ENCODE results near the gene BZW2. TPM values are rescaled to one million over a fixed set of nuclear protein-coding genes. Genes with fewer than 3 reads are reported as not detected.
A peak's percentile ranks its signal among the peaks of the same experiment; 100 is the strongest.

BZW2 gene
- total and polyA plus RNA-seq, 7 experiments from 2014 or later = 24.6 to 79.3 (median 30.5) TPM

DNA sequence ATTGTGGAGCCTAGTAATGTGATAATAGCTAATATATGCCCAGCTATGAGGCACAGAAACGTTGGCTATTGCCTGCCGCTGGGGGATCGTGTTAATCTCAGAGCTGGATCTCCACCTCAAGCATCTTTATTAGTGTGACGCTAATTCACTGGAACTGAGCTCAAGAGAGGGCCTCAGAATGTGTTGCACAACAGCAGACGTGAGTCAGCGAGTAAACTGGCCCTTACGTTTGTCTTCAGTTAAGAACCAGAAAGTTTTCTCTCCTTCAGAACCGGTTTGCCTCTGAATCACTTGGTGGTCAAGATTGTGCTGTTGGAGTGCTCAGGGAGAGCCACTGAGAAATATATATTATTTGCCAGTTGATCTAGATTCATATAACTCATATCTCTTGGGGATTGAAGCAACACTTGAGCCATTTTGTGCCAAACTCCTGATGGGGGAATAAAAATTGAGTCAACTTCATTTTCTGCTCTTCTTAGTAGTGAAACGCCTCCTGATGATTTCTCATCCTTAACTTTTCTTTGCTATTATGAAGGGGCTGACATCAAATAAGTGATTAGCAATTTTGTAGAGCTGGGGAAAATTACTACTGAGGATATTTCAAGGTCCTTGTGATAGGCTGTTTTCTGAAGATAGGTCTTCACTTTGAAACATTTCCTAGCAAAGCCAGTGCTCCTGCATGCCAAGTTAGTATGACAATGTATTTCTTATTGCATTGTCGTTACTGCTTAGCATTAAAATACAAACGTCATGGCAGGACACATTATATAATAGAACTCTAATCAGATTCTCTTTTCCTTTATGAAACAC is 22.3 kb downstream of the BZW2 start:
- no peaks in the 10 kb centered on the region for H3K9me3 ChIP-seq (ENCODE audit: control insufficient read depth in 2 of 3, low read length in 3 of 3)
- POLR2A ChIA-PET = no interaction called here
- no peaks in the 10 kb centered on the region for H3K27me3 ChIP-seq (ENCODE audit: control insufficient read depth in 2 of 2, insufficient read depth in 2 of 2, low read length in 2 of 2)
- no peak overlapping the region for H3K4me3 ChIP-seq (ENCODE audit: low read length)
- Mint-ChIP-seq H3K27me3 (no peaks in the 10 kb centered on the region), H3K36me3 (peaks cover 4 to 64% (median 53%) of the 10 kb centered on the region in 5 donors), H3K9me3 (peaks cover 0 to 11% (median 0%) of the 10 kb centered on the region in 11 donors), H3K27ac (peak overlapping the region in 1 of 9 donors; percentile 80), H3K4me1 (peaks cover 10 to 43% (median 20%) of the 10 kb centered on the region in 7 donors), H3K4me3 (no peak overlapping the region)
- peak; percentile 88 for ATAC-seq
- CTCF ChIA-PET = no interaction called here
- intact Hi-C loops (cut with micrococcal nuclease) = no loop called here
- H3K4me1 ChIP-seq (ENCODE audit: control insufficient read depth in 2 of 2, insufficient read depth in 2 of 2, low read length in 2 of 2) = no peaks in the 10 kb centered on the region
- H3K36me3 ChIP-seq (ENCODE audit: control insufficient read depth in 2 of 3, insufficient read depth in 3 of 3, low read length in 3 of 3) = peaks cover 0 to 21% (median 0%) of the 10 kb centered on the region in 3 experiments
- DNase-seq = no peak
- no peak overlapping the region for H3K27ac ChIP-seq (ENCODE audit: low read depth, low read length)

- no peaks in the 10 kb centered on the region for H3K4me1 ChIP-seq (ENCODE audit: control insufficient read depth in 2 of 2, insufficient read depth in 2 of 2, low read length in 2 of 2)
Measured at GRCh38 chr7:16668978-16669377, 23.0 kb downstream of the BZW2 start.

DNA sequence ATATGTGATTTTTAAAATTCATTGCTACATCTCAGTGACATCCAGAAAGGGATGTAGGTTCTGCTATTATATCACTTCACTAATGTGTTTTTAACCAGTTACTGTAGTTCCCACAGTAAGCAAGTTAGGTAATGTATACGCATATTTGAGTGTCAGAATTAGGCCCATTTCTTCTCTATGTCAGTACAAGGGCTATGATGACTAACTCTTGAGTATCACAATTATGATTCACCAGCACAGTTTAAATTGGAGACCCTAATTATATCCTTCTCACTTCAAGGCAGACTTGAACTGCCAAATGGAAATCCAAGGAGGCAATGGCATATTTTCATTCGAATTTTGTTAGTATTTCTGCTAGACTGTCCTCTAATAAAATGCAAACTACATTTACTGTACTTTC is 23.6 kb downstream of the BZW2 start:
- H3K9me3 Mint-ChIP-seq = peaks cover 0 to 11% (median 0%) of the 10 kb centered on the region in 11 donors
- Histone ChIP-seq H3K4me1 (ENCODE audit: control insufficient read depth in 2 of 2, insufficient read depth in 2 of 2, low read length in 2 of 2) (no peaks in the 10 kb centered on the region), H3K4me3 (ENCODE audit: low read length) (no peak overlapping the region), H3K36me3 (ENCODE audit: control insufficient read depth in 2 of 3, insufficient read depth in 3 of 3, low read length in 3 of 3) (peaks cover 0 to 21% (median 0%) of the 10 kb centered on the region in 3 experiments), H3K27ac (ENCODE audit: low read depth, low read length) (no peak overlapping the region), H3K9me3 (ENCODE audit: control insufficient read depth in 2 of 3, low read length in 3 of 3) (no peaks in the 10 kb centered on the region), H3K27me3 (ENCODE audit: control insufficient read depth in 2 of 2, insufficient read depth in 2 of 2, low read length in 2 of 2) (no peaks in the 10 kb centered on the region)
- H3K36me3 Mint-ChIP-seq = peaks cover 4 to 58% (median 47%) of the 10 kb centered on the region in 5 donors
- DNase-seq = no peak
- ChIA-PET CTCF (no interaction called here), POLR2A (no interaction called here)
- H3K27me3 Mint-ChIP-seq = no peaks in the 10 kb centered on the region
- H3K4me3 Mint-ChIP-seq = no peak overlapping the region
- intact Hi-C loops (cut with micrococcal nuclease) = no loop called here
- ATAC-seq = no peak
- H3K4me1 Mint-ChIP-seq = peaks cover 10 to 35% (median 15%) of the 10 kb centered on the region in 7 donors
- no peak overlapping the region for H3K27ac Mint-ChIP-seq

More at GRCh38 chr7:16668978-16669377, 23.0 kb downstream of the BZW2 start:
- H3K4me3 Mint-ChIP-seq = no peak overlapping the region
- POLR2A ChIA-PET = no interaction called here
- H3K36me3 ChIP-seq (ENCODE audit: control insufficient read depth in 2 of 3, insufficient read depth in 3 of 3, low read length in 3 of 3) = peaks cover 0 to 21% (median 0%) of the 10 kb centered on the region in 3 experiments
- H3K27ac Mint-ChIP-seq = no peak overlapping the region
- H3K9me3 Mint-ChIP-seq = peaks cover 0 to 11% (median 0%) of the 10 kb centered on the region in 11 donors
- ATAC-seq = no peak
- H3K4me1 Mint-ChIP-seq = peaks cover 10 to 40% (median 19%) of the 10 kb centered on the region in 7 donors
- no peak overlapping the region for H3K4me3 ChIP-seq (ENCODE audit: low read length)
- H3K27me3 Mint-ChIP-seq = no peaks in the 10 kb centered on the region
- CTCF ChIA-PET = no interaction called here
- peaks cover 4 to 64% (median 52%) of the 10 kb centered on the region in 5 donors for H3K36me3 Mint-ChIP-seq
- no peak for DNase-seq
- H3K27ac ChIP-seq (ENCODE audit: low read depth, low read length) = no peak overlapping the region
- H3K27me3 ChIP-seq (ENCODE audit: control insufficient read depth in 2 of 2, insufficient read depth in 2 of 2, low read length in 2 of 2) = no peaks in the 10 kb centered on the region
- intact Hi-C loops (cut with micrococcal nuclease) = no loop called here
- H3K9me3 ChIP-seq (ENCODE audit: control insufficient read depth in 2 of 3, low read length in 3 of 3) = no peaks in the 10 kb centered on the region

DNA sequence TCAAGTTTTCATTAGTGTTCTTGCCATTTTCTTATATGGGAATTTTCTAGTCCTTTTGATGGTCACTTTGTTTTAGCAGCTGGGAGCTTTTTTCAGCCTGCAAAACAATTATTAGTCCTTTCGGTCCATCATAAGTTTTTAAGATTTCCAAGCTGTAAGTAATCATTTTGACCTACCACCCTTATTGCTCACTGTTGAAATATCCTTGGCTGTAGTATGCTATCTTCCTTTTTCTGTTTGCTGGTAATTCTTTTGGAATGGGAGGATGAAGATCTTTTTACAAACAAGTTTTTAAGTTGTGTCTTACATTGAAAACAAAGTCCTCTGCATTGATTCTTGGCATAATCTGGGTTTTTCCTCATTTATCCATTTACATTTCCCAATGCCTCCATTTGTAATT is 24.0 kb downstream of the BZW2 start:
- H3K9me3 ChIP-seq (ENCODE audit: control insufficient read depth in 2 of 3, low read length in 3 of 3) = no peaks in the 10 kb centered on the region
- Mint-ChIP-seq H3K9me3 (peaks cover 0 to 11% (median 0%) of the 10 kb centered on the region in 11 donors), H3K4me3 (no peak overlapping the region), H3K36me3 (peaks cover 4 to 60% (median 50%) of the 10 kb centered on the region in 5 donors), H3K27ac (no peak overlapping the region), H3K4me1 (peaks cover 10 to 35% (median 15%) of the 10 kb centered on the region in 7 donors), H3K27me3 (no peaks in the 10 kb centered on the region)
- peaks cover 0 to 22% (median under 1%) of the 10 kb centered on the region in 3 experiments for H3K36me3 ChIP-seq (ENCODE audit: control insufficient read depth in 2 of 3, insufficient read depth in 3 of 3, low read length in 3 of 3)
- intact Hi-C loops (cut with micrococcal nuclease) = no loop called here
- CTCF ChIA-PET = no interaction called here
- POLR2A ChIA-PET = no interaction called here
- no peaks in the 10 kb centered on the region for H3K27me3 ChIP-seq (ENCODE audit: control insufficient read depth in 2 of 2, insufficient read depth in 2 of 2, low read length in 2 of 2)
- no peaks in the 10 kb centered on the region for H3K4me1 ChIP-seq (ENCODE audit: control insufficient read depth in 2 of 2, insufficient read depth in 2 of 2, low read length in 2 of 2)
- DNase-seq = no peak
- H3K4me3 ChIP-seq (ENCODE audit: low read length) = no peak overlapping the region
- ATAC-seq = no peak
- H3K27ac ChIP-seq (ENCODE audit: low read depth, low read length) = no peak overlapping the region

DNA sequence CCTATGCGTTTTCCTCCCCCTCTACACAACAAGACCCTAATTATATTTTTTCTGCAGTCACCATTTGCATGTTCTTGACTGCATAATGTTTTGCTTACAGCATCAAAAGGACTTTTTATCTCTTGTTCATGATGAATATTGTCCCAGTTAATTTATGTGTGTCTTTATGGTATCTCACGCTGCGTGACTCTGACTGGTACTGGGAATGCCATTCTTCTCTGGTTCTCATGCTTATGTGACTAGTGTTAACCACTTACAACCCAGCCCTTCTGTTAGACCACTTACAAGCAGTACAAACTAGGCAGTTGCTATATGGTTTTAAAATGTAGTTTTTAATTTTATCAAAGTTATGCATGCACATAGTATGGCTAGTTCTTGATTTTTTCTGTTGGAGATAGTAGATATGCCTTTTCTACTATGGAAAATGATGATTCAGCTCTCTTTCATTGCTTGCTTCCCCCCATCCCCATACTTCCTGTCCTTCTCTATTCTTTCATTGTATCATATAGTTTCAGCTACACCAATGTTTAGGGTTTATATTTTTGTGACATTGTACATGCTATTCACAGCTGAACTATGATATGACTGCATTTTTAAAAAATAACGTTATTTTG is 24.9 kb downstream of the BZW2 start:
- H3K4me3 Mint-ChIP-seq = no peak overlapping the region
- H3K27me3 Mint-ChIP-seq = no peaks in the 10 kb centered on the region
- H3K36me3 Mint-ChIP-seq = peaks cover 4 to 59% (median 50%) of the 10 kb centered on the region in 5 donors
- ATAC-seq = no peak
- Histone ChIP-seq H3K36me3 (ENCODE audit: control insufficient read depth in 2 of 3, insufficient read depth in 3 of 3, low read length in 3 of 3) (peaks cover 0 to 25% (median 5%) of the 10 kb centered on the region in 3 experiments), H3K9me3 (ENCODE audit: control insufficient read depth in 2 of 3, low read length in 3 of 3) (no peaks in the 10 kb centered on the region), H3K4me1 (ENCODE audit: control insufficient read depth in 2 of 2, insufficient read depth in 2 of 2, low read length in 2 of 2) (no peaks in the 10 kb centered on the region), H3K27ac (ENCODE audit: low read depth, low read length) (no peak overlapping the region), H3K27me3 (ENCODE audit: control insufficient read depth in 2 of 2, insufficient read depth in 2 of 2, low read length in 2 of 2) (no peaks in the 10 kb centered on the region), H3K4me3 (ENCODE audit: low read length) (no peak overlapping the region)
- no peak for DNase-seq
- CTCF ChIA-PET = interaction anchor here (0.6 kb wide), 1 partner anchor 87 kb away, joined by 3 read pairs; no protein-coding TSS in a partner anchor
- peak overlapping the region in 1 of 9 donors; percentile 53 for H3K27ac Mint-ChIP-seq
- H3K9me3 Mint-ChIP-seq = peaks cover 0 to 11% (median 0%) of the 10 kb centered on the region in 11 donors
- POLR2A ChIA-PET = no interaction called here
- intact Hi-C loops (cut with micrococcal nuclease) = no loop called here
- H3K4me1 Mint-ChIP-seq = peaks cover 8 to 30% (median 14%) of the 10 kb centered on the region in 7 donors

DNA sequence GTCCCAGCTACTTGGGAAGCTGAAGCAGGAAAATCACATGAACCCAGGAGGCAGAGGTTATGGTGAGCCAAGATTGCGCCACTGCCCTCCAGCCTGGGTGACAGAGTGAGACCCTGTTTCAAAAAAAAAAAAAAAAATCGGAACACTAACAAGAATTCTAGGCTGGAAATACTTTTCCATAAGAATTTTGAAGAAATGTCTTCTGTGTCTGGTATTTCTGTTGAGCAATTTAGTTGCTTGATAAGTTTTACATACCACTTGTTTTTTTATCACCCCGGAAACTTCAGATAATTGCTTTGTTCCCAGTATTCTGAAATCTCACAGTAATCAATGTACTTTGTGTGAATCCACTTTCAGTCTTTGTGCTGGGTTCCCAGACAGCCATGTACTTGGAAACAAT is 25.8 kb downstream of the BZW2 start:
- DNase-seq (no peak), ATAC-seq (no peak)
- ChIA-PET CTCF (no interaction called here), POLR2A (no interaction called here)
- Mint-ChIP-seq H3K27me3 (no peaks in the 10 kb centered on the region), H3K36me3 (peaks cover 4 to 62% (median 52%) of the 10 kb centered on the region in 5 donors), H3K4me1 (peaks cover 8 to 30% (median 14%) of the 10 kb centered on the region in 7 donors), H3K9me3 (peaks cover 0 to 11% (median 0%) of the 10 kb centered on the region in 11 donors), H3K4me3 (no peak overlapping the region), H3K27ac (no peak overlapping the region)
- Histone ChIP-seq H3K27me3 (ENCODE audit: control insufficient read depth in 2 of 2, insufficient read depth in 2 of 2, low read length in 2 of 2) (no peaks in the 10 kb centered on the region), H3K9me3 (ENCODE audit: control insufficient read depth in 2 of 3, low read length in 3 of 3) (no peaks in the 10 kb centered on the region), H3K27ac (ENCODE audit: low read depth, low read length) (no peak overlapping the region), H3K36me3 (ENCODE audit: control insufficient read depth in 2 of 3, insufficient read depth in 3 of 3, low read length in 3 of 3) (peaks cover 0 to 27% (median 5%) of the 10 kb centered on the region in 3 experiments), H3K4me1 (ENCODE audit: control insufficient read depth in 2 of 2, insufficient read depth in 2 of 2, low read length in 2 of 2) (no peaks in the 10 kb centered on the region), H3K4me3 (ENCODE audit: low read length) (no peak overlapping the region)
- intact Hi-C loops (cut with micrococcal nuclease) = no loop called here

Measured in naive thymus-derived CD4-positive, alpha-beta T cell (primary cell).